Panc1 (cell line): Measurements from ENCODE around the gene TRPM6. TPM values are rescaled to one million over a fixed set of nuclear protein-coding genes. Genes with fewer than 3 reads are reported as not detected.

ENCODE experiments used
- ATAC-seq: fragments of 200-7000 bp; cut with Tn5 transposase; 2 replicates; pipeline ENCODE4 v1.9.1; 2020; ENCODE audit warnings: mild to moderate bottlenecking, moderate library complexity
- BruUV-seq: library from RNA; stranded (reverse); fragments of 400-500 nt; replicated peaks from 2 replicates; lab custom pipeline; 2021; lab: Mats Ljungman, UMichigan
- CTCF ChIA-PET: fragments of 300-600 bp; sonication (Branson Sonifier 250); formaldehyde crosslinking; loops from one replicate; lab custom pipeline; 2022; ENCODE audit warnings: antibody characterized with exemption; lab: Charles Lee
- POLR2A ChIA-PET: fragments of 300-600 bp; sonication (Branson Sonifier 250); formaldehyde crosslinking; loops from one replicate; lab custom pipeline; 2022; ENCODE audit warnings: antibody characterized with exemption; lab: Charles Lee
- DNase-seq: peaks from one replicate; pipeline ENCODE4 v3.0.0-alpha.2; 2010; ENCODE audit warnings: low read depth, low spot score
- H3K27ac ChIP-seq: 2 replicates; pipeline ENCODE4 v1.5.1; 2011; ENCODE audit warnings: mild to moderate bottlenecking, low read length, inconsistent platforms
- H3K27me3 ChIP-seq: fragments of 200-500 bp; sonication (Bioruptor generic); 2 replicates; pipeline ENCODE4 v1.6.0; 2014; ENCODE audit warnings: low read length, inconsistent platforms; ENCODE audit not compliant: control insufficient read depth, insufficient read depth
- H3K36me3 ChIP-seq: fragments of 200-500 bp; sonication (Bioruptor generic); 2 replicates; pipeline ENCODE4 v1.5.1; 2014; ENCODE audit warnings: inconsistent platforms, mild to moderate bottlenecking, low read length, moderate library complexity; ENCODE audit not compliant: control insufficient read depth, insufficient read depth
- H3K4me1 ChIP-seq: 2 replicates; pipeline ENCODE4 v1.5.1; 2011; ENCODE audit warnings: inconsistent platforms, mild to moderate bottlenecking, low read length, moderate library complexity; ENCODE audit not compliant: control insufficient read depth, insufficient read depth
- H3K4me3 ChIP-seq, 2 experiments: 2 replicates each; pipeline ENCODE4 v1.5.1; 2011 to 2012; ENCODE audit warnings: low read depth in 2 of 2, low read length in 2 of 2, mild to moderate bottlenecking in 2 of 2, inconsistent platforms in 1 of 2, moderate library complexity in 1 of 2
- H3K9me3 ChIP-seq: fragments of 200-500 bp; sonication (Bioruptor generic); 2 replicates; pipeline ENCODE4 v1.5.1; 2014; ENCODE audit warnings: low read depth, mild to moderate bottlenecking, inconsistent platforms, low read length, moderate library complexity; ENCODE audit not compliant: control insufficient read depth, insufficient read depth
- POLR2AphosphoS5 ChIP-seq: IDR thresholded peaks from 2 replicates; pipeline ENCODE4 v1.6.1; 2012; ENCODE audit warnings: mild to moderate bottlenecking, low read depth, low read length, moderate library complexity
- SIN3A ChIP-seq: IDR thresholded peaks from 2 replicates; pipeline ENCODE4 v1.6.1; 2012; ENCODE audit warnings: low read depth, mild to moderate bottlenecking, low read length, moderate library complexity, borderline replicate concordance; ENCODE audit not compliant: insufficient read depth
- TCF7L2 ChIP-seq: IDR thresholded peaks from 2 replicates; pipeline ENCODE4 v1.6.1; 2011; ENCODE audit warnings: mild to moderate bottlenecking, low read depth, low read length, inconsistent platforms
- in situ Hi-C: cut with HindIII; loops from 2 replicates; pipeline ENCODE4 v1.10.0; 2016; ENCODE audit warnings: low sequenced_read_pairs, low pct_unique_long_range_greater_than_20kb
- intact Hi-C: fragments of 100-400 bp; cut with micrococcal nuclease; formaldehyde crosslinking; loops from one replicate; pipeline ENCODE4 v1.10.0; 2022; ENCODE audit not compliant: unreplicated experiment
- total RNA-seq: library from RNA; stranded (reverse); gene quantifications from one replicate; pipeline ENCODE4 v1.2.1, GENCODE V29; 2021; ENCODE audit not compliant: unreplicated experiment
- TF ChIP-seq, protein P1 (sequence below), 2 experiments: IDR thresholded peaks; 2 replicates each; pipeline ENCODE4 v1.6.1; 2011 to 2012; ENCODE audit warnings: low read depth in 2 of 2, control low read depth in 1 of 2, low read length in 1 of 2, mild to moderate bottlenecking in 1 of 2, moderate library complexity in 1 of 2; ENCODE audit not compliant: insufficient read depth in 1 of 2
- TF ChIP-seq, protein P2 (sequence below): fragments of 450-650 bp; IDR thresholded peaks from 2 replicates; pipeline ENCODE4 v1.5.1; 2017; ENCODE audit warnings: mild to moderate bottlenecking

TRPM6 gene
- total RNA-seq, 1 experiment from 2014 or later = 0.05 TPM

DNA sequence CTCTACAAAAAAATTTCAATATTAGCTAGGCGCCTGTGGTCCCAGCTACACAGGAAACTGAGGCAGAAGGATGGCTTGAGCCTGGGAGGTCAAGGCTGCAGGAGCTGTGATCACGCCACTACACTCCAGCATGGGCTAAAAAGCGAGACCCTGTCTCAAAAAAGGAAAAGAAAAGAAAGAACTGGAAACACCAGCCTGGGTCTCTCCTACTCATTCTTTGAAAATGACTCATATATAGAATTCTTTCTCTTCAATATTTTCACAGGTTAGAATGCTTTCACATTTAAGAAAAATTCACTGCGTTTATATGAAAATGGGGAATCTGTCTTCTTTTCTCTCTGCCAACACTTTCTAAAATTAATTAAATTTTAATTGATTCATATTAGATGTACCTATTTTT is 115.6 kb downstream of the TRPM6 start:
- intact Hi-C loops = loop anchor here (10.0 kb wide), 1 partner anchor 183 kb away; the partner anchor contains the start of gene C9orf40
- no peak for DNase-seq
- TF ChIP-seq, protein P1, sequence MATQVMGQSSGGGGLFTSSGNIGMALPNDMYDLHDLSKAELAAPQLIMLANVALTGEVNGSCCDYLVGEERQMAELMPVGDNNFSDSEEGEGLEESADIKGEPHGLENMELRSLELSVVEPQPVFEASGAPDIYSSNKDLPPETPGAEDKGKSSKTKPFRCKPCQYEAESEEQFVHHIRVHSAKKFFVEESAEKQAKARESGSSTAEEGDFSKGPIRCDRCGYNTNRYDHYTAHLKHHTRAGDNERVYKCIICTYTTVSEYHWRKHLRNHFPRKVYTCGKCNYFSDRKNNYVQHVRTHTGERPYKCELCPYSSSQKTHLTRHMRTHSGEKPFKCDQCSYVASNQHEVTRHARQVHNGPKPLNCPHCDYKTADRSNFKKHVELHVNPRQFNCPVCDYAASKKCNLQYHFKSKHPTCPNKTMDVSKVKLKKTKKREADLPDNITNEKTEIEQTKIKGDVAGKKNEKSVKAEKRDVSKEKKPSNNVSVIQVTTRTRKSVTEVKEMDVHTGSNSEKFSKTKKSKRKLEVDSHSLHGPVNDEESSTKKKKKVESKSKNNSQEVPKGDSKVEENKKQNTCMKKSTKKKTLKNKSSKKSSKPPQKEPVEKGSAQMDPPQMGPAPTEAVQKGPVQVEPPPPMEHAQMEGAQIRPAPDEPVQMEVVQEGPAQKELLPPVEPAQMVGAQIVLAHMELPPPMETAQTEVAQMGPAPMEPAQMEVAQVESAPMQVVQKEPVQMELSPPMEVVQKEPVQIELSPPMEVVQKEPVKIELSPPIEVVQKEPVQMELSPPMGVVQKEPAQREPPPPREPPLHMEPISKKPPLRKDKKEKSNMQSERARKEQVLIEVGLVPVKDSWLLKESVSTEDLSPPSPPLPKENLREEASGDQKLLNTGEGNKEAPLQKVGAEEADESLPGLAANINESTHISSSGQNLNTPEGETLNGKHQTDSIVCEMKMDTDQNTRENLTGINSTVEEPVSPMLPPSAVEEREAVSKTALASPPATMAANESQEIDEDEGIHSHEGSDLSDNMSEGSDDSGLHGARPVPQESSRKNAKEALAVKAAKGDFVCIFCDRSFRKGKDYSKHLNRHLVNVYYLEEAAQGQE (IDR thresholded peaks at IDR 0.05; ENCODE audit: insufficient read depth in 1 of 2, low read depth in 2 of 2, low read length in 1 of 2) = no peak
- TF ChIP-seq TCF7L2 (no peak), SIN3A (no peak), POLR2AphosphoS5 (no peak)
- TF ChIP-seq, protein P2, sequence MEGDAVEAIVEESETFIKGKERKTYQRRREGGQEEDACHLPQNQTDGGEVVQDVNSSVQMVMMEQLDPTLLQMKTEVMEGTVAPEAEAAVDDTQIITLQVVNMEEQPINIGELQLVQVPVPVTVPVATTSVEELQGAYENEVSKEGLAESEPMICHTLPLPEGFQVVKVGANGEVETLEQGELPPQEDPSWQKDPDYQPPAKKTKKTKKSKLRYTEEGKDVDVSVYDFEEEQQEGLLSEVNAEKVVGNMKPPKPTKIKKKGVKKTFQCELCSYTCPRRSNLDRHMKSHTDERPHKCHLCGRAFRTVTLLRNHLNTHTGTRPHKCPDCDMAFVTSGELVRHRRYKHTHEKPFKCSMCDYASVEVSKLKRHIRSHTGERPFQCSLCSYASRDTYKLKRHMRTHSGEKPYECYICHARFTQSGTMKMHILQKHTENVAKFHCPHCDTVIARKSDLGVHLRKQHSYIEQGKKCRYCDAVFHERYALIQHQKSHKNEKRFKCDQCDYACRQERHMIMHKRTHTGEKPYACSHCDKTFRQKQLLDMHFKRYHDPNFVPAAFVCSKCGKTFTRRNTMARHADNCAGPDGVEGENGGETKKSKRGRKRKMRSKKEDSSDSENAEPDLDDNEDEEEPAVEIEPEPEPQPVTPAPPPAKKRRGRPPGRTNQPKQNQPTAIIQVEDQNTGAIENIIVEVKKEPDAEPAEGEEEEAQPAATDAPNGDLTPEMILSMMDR = no peak
- no peak overlapping the region for H3K27ac ChIP-seq
- in situ Hi-C loops = no loop called here
- POLR2A ChIA-PET = no interaction called here
- no peak for ATAC-seq
- H3K27me3 ChIP-seq = no peaks in the 10 kb centered on the region; the same call in 1 of the 2 replicates
- no peaks in the 10 kb centered on the region for H3K4me1 ChIP-seq
- CTCF ChIA-PET = interaction anchor here (1.4 kb wide), 1 partner anchor 180 kb away, joined by 3 read pairs; the partner anchor contains the start of gene C9orf40
- BruUV-seq = no TSS peak
- no peak overlapping the region for H3K4me3 ChIP-seq
- no peaks in the 10 kb centered on the region for H3K36me3 ChIP-seq
- no peaks in the 10 kb centered on the region for H3K9me3 ChIP-seq

DNA sequence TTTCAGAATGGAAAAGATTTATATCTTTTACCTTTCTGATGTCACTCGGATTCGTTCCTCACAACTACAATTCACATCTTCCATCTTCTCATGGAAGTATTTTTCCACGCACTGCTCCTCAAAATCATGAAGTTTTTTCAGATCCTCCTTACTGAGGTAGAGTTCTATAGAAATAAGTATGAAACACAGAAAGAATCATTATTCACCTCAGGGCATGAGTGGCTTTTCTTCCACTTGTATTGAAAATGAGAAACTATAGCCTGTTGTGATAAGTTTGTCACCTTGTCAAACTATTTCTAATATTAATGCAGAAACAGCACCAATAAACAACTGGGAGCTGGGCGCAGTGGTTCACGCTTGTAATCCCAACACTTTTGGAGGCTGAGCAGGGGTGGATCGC is 116.0 kb downstream of the TRPM6 start:
- BruUV-seq = no TSS peak
- DNase-seq (no peak), ATAC-seq (no peak)
- Histone ChIP-seq H3K4me3 (no peak overlapping the region), H3K9me3 (no peaks in the 10 kb centered on the region), H3K27ac (no peak overlapping the region), H3K27me3 (no peaks in the 10 kb centered on the region; the same call in 1 of the 2 replicates), H3K36me3 (no peaks in the 10 kb centered on the region), H3K4me1 (no peaks in the 10 kb centered on the region)
- in situ Hi-C loops = no loop called here
- TF ChIP-seq, protein P2 = no peak
- no peak for TF ChIP-seq TCF7L2
- TF ChIP-seq POLR2AphosphoS5 = no peak
- no peak for TF ChIP-seq SIN3A
- TF ChIP-seq, protein P1 (IDR thresholded peaks at IDR 0.05; ENCODE audit: insufficient read depth in 1 of 2, low read depth in 2 of 2, low read length in 1 of 2) = no peak
- ChIA-PET POLR2A (no interaction called here), CTCF (interaction anchor here (1.4 kb wide), 1 partner anchor 181 kb away, joined by 3 read pairs; the partner anchor contains the start of gene C9orf40)
- intact Hi-C loops = loop anchor here (10.0 kb wide), 1 partner anchor 183 kb away; the partner anchor contains the start of gene C9orf40
